Gastrocnemius medialis (tissue), 4 donors: ENCODE data around the gene CFHR3.

Source experiments
- POLR2A ChIP-seq, 2 donors: fragments of 450-650 bp; IDR thresholded peaks; one replicate each; pipeline ENCODE4 v1.6.1; 2017; ENCODE audit warnings: antibody characterized with exemption in 2 of 2, mild to moderate bottlenecking in 2 of 2, moderate library complexity in 2 of 2
- TF ChIP-seq, protein P1 (sequence below), 5 experiments: fragments of 450-650 bp in 3 of 5; fragments of 200-600 bp in 2 of 5; sonication (generic) in 2 of 5; IDR thresholded peaks in 4 of 5; conservative IDR thresholded peaks in 1 of 5; 1 replicate in 4 of 5; 2 replicates in 1 of 5; pipeline ENCODE4 v1.5.1; 2016 to 2019; ENCODE audit warnings: antibody characterized with exemption in 5 of 5, mild to moderate bottlenecking in 3 of 5, moderate library complexity in 3 of 5

DNA sequence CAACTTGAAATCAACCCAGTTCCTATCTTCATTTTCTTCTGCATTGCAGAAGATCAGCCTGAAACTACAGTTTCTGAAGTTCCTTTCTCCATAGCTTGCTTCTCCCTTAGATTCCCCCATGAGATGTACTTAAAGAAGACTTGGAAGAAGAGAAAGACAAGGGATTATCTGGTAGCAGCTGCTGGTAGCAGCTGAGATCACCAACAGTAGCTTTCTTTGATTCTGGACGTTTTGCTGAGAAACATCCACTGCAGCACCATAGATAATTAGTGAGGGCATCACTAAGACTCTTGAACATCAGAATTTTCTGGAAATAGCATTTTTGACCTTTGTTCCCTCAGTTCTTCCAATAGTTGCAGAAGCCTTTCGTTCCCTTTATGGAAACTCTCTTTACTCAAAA, 465 bp upstream of the CFHR3 start:
- TF ChIP-seq, protein P1, sequence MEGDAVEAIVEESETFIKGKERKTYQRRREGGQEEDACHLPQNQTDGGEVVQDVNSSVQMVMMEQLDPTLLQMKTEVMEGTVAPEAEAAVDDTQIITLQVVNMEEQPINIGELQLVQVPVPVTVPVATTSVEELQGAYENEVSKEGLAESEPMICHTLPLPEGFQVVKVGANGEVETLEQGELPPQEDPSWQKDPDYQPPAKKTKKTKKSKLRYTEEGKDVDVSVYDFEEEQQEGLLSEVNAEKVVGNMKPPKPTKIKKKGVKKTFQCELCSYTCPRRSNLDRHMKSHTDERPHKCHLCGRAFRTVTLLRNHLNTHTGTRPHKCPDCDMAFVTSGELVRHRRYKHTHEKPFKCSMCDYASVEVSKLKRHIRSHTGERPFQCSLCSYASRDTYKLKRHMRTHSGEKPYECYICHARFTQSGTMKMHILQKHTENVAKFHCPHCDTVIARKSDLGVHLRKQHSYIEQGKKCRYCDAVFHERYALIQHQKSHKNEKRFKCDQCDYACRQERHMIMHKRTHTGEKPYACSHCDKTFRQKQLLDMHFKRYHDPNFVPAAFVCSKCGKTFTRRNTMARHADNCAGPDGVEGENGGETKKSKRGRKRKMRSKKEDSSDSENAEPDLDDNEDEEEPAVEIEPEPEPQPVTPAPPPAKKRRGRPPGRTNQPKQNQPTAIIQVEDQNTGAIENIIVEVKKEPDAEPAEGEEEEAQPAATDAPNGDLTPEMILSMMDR (IDR thresholded peaks at IDR 0.05 in 4 of 5, conservative IDR thresholded peaks at IDR 0.05 in 1 of 5) = no peak
- TF ChIP-seq POLR2A (IDR thresholded peaks at IDR 0.05) = no peak
